GM21526 (cell line): ENCODE measurements around the gene HMGB4.

Source experiments
- ATAC-seq: cut with Tn5 transposase; IDR thresholded peaks from one replicate; pipeline ENCODE4 v1.9.1; 2021; ENCODE audit warnings: moderate library complexity; ENCODE audit not compliant: unreplicated experiment, low FRiP score

Gene HMGB4

DNA sequence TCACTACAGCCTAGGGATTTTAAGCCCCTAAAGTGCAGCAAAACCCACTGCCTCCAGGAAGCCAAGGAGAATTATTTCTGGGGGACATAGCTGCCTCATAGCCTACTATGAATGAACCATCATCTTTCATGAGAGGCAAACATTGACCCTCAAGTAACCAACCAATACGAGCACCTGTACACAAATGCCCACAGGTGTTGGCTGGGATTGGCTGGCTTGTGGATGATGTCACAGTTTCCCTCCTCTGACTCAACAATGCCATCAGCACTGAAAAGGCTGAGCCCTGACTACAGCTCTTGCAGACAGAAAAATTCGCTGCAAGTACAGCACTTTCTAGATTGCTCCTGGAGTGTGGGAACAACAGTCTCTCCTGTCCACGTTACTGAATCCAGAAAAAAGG, at the start of gene HMGB4:
Gene HMGB4 (plus strand): TSS at position 301 of the 400 bp plus-strand sequence. CDS start 113 bp downstream, outside the sequence.
- ATAC-seq: no peak

DNA sequence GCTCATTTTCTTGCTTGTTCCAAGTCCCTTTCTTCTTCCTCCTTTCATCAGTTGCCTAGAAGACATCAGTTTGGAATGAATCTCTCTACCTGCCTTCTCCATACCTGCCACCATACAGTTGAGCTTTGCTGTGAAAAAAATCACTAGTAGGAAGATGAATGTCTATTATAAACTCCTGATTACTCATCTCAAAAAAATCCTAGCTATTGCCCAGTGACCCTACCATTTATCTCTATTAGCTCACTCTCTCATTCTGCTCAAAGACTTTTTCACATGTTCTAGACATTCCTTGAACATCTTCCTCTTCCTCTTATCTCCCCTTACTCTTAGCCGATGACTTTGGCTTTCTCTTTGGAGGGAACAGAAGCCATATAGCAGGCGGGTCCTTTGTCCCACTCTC, 49.7 kb upstream of the HMGB4 start:
- no peak for ATAC-seq

- ATAC-seq: no peak
Observed at GRCh38 chr1:33815061-33815460, 48.8 kb upstream of the HMGB4 start.

- no peak for ATAC-seq
Observed at GRCh38 chr1:33818071-33818470, 45.8 kb upstream of the HMGB4 start.

- ATAC-seq: no peak
Observed at GRCh38 chr1:33819290-33819912, 44.5 kb upstream of the HMGB4 start.

DNA sequence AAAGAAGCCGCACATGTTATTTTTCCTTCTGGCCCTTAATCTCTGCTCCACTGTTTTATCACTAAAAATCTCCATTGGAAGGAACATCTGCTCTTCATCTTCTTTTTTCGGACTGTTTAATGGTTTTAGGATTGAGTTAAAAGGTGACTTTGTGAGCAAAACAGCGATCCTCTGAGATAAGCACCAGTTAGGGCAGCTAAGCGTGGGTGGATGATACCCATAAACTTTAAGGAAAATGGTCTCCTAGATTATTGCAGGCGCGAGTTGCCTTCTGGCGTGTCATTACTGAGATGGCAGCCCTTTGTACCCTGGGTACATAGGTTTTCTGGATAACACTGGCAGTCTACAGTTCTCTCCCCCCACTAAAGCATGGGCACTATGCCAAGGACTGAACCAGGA, 44.0 kb upstream of the HMGB4 start:
- no peak for ATAC-seq

GRCh38 chr1:33820804-33821203, 43.1 kb upstream of the HMGB4 start:
- no peak for ATAC-seq

DNA sequence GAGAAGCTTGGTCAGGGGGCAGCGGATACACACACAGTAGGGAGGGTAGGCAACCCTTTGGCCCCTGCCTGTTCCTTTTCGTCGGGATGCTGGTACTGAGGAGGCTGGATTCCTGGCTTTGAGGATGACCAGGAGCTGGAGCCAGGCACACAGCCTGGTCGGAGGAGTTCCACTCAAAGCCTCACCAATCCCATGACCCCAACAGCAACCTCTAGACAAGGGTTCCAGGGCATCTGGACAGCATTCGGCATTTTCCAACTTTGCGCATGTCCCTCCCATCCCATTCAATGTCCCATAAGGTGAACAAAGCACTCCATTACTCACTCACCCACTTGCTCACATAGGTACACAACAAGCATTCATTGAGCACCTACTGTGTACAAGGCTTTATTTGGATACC, 42.6 kb upstream of the HMGB4 start:
- no peak for ATAC-seq

DNA sequence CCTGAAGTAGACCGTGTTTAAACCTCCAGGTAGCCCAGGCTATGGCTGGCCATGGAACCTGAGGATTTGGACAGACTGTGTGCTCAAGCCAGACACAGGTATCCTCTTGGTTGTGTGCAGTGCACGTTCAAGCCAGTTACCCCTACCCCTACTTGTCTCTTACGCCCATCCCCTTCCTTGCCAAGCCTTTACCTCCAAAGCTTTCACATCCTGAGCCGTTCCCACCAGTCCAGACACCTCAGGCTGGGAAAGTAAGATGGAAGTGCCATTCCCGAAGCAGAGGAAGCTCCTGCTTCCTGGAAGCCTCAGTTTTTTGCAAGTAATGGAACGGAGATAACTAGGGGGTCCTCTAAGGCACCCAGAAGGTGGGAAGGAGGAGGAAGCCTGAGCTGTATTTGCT, 41.5 kb upstream of the HMGB4 start:
- ATAC-seq: no peak

GRCh38 chr1:33823401-33823800, 40.5 kb upstream of the HMGB4 start:
- ATAC-seq: no peak

DNA sequence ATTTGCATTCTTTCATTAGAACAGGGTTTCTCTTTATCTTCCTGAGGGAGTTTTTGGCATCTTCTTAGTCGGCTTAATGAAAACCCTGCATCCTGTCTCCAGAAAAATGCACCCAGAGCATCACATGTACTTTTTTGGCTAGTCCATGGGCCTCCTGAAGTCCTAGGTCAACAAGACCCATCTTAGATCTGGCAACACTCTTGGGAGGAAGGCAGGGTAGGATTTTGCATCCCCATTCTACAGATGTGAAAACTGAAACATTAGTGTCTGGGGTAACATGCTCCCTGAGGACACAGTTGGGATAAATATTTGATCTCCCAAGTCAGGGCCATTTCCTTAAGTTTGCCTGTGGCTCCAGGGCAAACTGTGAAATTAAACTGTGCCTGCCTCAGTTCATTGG, 40.0 kb upstream of the HMGB4 start:
- no peak for ATAC-seq

GRCh38 chr1:33824321-33824720, 39.6 kb upstream of the HMGB4 start:
- no peak for ATAC-seq

- no peak for ATAC-seq
Observed at GRCh38 chr1:33824971-33825370, 38.9 kb upstream of the HMGB4 start.

- no peak for ATAC-seq
Observed at GRCh38 chr1:33825506-33825905, 38.4 kb upstream of the HMGB4 start.

GRCh38 chr1:33826311-33826710, 37.6 kb upstream of the HMGB4 start:
- ATAC-seq: no peak

GRCh38 chr1:33826711-33827110, 37.2 kb upstream of the HMGB4 start:
- ATAC-seq: no peak

GRCh38 chr1:33828059-33828458, 35.8 kb upstream of the HMGB4 start:
- ATAC-seq: no peak

GRCh38 chr1:33828654-33829053, 35.2 kb upstream of the HMGB4 start:
- ATAC-seq: no peak

DNA sequence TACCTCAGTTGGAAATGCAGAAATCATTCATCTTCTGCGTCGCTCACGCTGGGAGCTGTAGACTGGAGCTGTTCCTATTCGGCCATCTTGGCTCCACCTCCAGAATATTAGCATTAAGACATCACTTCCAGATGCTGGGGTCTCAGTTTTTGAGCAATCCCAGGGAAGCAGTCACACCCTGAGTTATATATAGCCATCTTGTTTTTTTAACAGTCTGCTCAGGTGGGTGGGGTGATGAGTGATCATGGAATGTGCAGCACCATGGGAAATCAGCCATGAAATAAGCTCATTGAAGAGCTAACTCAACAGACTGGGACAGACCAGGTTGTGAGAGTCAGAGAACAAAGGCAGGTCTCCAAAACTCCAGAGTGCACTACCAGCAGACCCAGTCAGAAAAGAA, 27.0 kb upstream of the HMGB4 start:
- ATAC-seq: no peak

GRCh38 chr1:33837635-33838034, 26.2 kb upstream of the HMGB4 start:
- ATAC-seq: no peak

DNA sequence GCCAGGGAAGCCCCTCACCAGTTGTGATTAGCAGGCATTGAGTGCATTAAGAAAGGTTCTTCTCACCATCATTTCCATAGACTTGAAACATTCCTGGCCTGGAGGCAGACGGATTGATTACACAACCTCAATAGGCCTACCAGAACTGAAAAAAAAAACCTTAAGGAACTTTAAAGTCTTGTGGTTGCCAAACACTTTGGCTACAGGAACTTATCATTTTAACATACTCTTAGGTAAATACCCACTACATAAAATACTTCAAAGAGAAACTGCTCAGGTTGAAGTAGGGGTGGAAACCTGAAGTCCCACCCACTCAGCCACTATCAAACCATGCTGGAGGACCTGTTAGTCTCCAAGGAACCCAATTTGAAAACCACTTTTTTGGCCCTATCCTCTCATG, 22.4 kb upstream of the HMGB4 start:
- ATAC-seq: no peak

DNA sequence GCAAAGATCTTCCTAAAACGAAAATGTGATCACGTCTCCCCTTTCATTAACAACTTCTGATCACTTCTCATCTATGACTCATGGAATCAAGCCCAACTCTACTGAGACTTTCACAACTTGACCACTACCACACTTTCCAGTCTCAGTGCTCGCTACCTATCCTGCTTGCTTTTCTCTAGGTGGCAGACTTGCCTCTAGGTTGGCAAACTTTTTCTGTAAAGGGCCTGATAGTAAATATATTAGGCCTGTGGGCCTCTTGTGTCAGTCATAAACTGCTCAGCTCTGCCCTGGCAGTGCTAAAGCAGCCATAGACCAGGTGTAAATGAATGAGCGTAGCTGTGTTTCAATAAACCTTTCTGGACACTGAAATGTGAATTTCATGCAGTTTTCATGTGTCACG, 21.5 kb upstream of the HMGB4 start:
- ATAC-seq: no peak

DNA sequence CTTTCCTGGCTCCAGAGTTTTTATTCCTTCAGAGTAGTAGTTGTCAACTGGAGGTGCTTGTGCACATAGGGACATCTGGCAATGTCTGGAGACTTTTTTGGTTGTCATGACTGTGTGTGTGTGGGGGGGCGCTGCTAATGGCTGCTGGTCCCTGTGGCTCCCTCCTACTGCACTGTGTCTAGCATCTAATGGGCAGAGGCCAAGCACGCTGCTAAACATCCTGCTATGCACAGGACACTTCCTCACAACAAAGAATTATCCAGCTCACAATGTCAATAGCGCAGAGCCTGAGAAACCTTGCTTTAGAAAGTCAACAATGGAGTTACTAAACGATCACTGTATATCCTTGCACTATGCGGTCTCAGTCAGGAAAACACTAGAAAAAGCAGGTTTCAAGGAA, 19.7 kb upstream of the HMGB4 start:
- ATAC-seq: no peak
